Type B pancreatic cell (in vitro differentiated cells): Measurements from ENCODE around the gene CNTN1. TPM values are rescaled to one million over a fixed set of nuclear protein-coding genes. Genes with fewer than 3 reads are reported as not detected.
"Not testable (repeated sequence)": the region's sequence is repeated elsewhere in the genome, so short reads cannot be mapped to it uniquely, and the experiment has no call there.

Source experiments
- DNase-seq: peaks from one replicate; pipeline ENCODE4 v3.0.0; 2021; ENCODE audit warnings: mixed read lengths; ENCODE audit not compliant: unreplicated experiment; ENCODE audit errors: extremely low spot score
- H3K27ac Mint-ChIP-seq: 2 replicates; pipeline ENCODE4 v1.8.0; 2021; ENCODE audit warnings: mild to moderate bottlenecking, mixed read lengths
- H3K27me3 Mint-ChIP-seq: 2 replicates; pipeline ENCODE4 v1.8.0; 2021; ENCODE audit warnings: mixed read lengths
- H3K36me3 Mint-ChIP-seq: 2 replicates; pipeline ENCODE4 v1.8.0; 2021; ENCODE audit warnings: mixed read lengths
- H3K4me1 Mint-ChIP-seq: one replicate; pipeline ENCODE4 v1.8.0; 2021; ENCODE audit warnings: mixed read lengths; ENCODE audit not compliant: unreplicated experiment
- H3K4me3 Mint-ChIP-seq: 2 replicates; pipeline ENCODE4 v1.8.0; 2021; ENCODE audit warnings: mild to moderate bottlenecking, mixed read lengths
- H3K9me3 Mint-ChIP-seq: 2 replicates; pipeline ENCODE4 v1.8.0; 2021; ENCODE audit warnings: mixed read lengths
- CTCF ChIP-seq: fragments of 200-600 bp; sonication (generic); conservative IDR thresholded peaks from 2 replicates; pipeline ENCODE4 v1.5.0; 2021; ENCODE audit warnings: antibody characterized with exemption, mild to moderate bottlenecking
- total RNA-seq: library from RNA; stranded (reverse); gene quantifications from 2 replicates; pipeline ENCODE4 v1.2.1, GENCODE V29; 2021; ENCODE audit warnings: low replicate concordance

The CNTN1 gene
- total RNA-seq, 1 donor from 2014 or later = 19.3 TPM

GRCh38 chr12:40733871-40734270 lies 41.6 kb downstream of the CNTN1 start:
- DNase-seq = no peak
- TF ChIP-seq CTCF = no peak
- no peak overlapping the region for H3K4me3 Mint-ChIP-seq
- no peaks in the 10 kb centered on the region for H3K27me3 Mint-ChIP-seq
- no peaks in the 10 kb centered on the region for H3K4me1 Mint-ChIP-seq
- no peaks in the 10 kb centered on the region for H3K9me3 Mint-ChIP-seq
- no peak overlapping the region for H3K27ac Mint-ChIP-seq
- H3K36me3 Mint-ChIP-seq = no peaks in the 10 kb centered on the region

- DNase-seq = no peak
- no peak for TF ChIP-seq CTCF
- Mint-ChIP-seq H3K9me3 (no peaks in the 10 kb centered on the region), H3K4me3 (no peak overlapping the region), H3K27ac (no peak overlapping the region), H3K36me3 (no peaks in the 10 kb centered on the region), H3K27me3 (no peaks in the 10 kb centered on the region), H3K4me1 (no peaks in the 10 kb centered on the region)
Measured at GRCh38 chr12:40734276-40734675, 42.0 kb downstream of the CNTN1 start.

- DNase-seq = no peak
- Mint-ChIP-seq H3K9me3 (peaks cover 2% of the 10 kb centered on the region), H3K27me3 (no peaks in the 10 kb centered on the region), H3K27ac (no peak overlapping the region), H3K4me1 (no peaks in the 10 kb centered on the region), H3K4me3 (no peak overlapping the region), H3K36me3 (peaks cover under 1% of the 10 kb centered on the region)
- no peak for TF ChIP-seq CTCF
Measured at GRCh38 chr12:40735551-40736230, 43.5 kb downstream of the CNTN1 start.

- not testable (repeated sequence) for H3K36me3 Mint-ChIP-seq, H3K27me3 Mint-ChIP-seq, H3K4me3 Mint-ChIP-seq, DNase-seq, H3K9me3 Mint-ChIP-seq, H3K4me1 Mint-ChIP-seq, H3K27ac Mint-ChIP-seq
Measured at GRCh38 chr12:40737416-40737815, 45.2 kb downstream of the CNTN1 start.

GRCh38 chr12:40738856-40739255 lies 46.6 kb downstream of the CNTN1 start:
- DNase-seq = no peak
- no peak overlapping the region for H3K4me3 Mint-ChIP-seq
- TF ChIP-seq CTCF = no peak
- peaks cover 4% of the 10 kb centered on the region for H3K36me3 Mint-ChIP-seq
- H3K4me1 Mint-ChIP-seq = no peaks in the 10 kb centered on the region
- H3K27me3 Mint-ChIP-seq = no peaks in the 10 kb centered on the region
- peaks cover 5% of the 10 kb centered on the region for H3K9me3 Mint-ChIP-seq
- no peak overlapping the region for H3K27ac Mint-ChIP-seq

GRCh38 chr12:40742041-40742440 lies 49.8 kb downstream of the CNTN1 start:
- H3K27me3 Mint-ChIP-seq = no peaks in the 10 kb centered on the region
- peaks cover 5% of the 10 kb centered on the region for H3K9me3 Mint-ChIP-seq
- H3K27ac Mint-ChIP-seq = no peak overlapping the region
- no peak for TF ChIP-seq CTCF
- H3K4me1 Mint-ChIP-seq = no peaks in the 10 kb centered on the region
- H3K36me3 Mint-ChIP-seq = peaks cover 4% of the 10 kb centered on the region
- no peak overlapping the region for H3K4me3 Mint-ChIP-seq
- no peak for DNase-seq
